Body of pancreas (tissue), 4 donors: ENCODE data around the gene FGD3. TPM values are rescaled to one million over a fixed set of nuclear protein-coding genes. Genes with fewer than 3 reads are reported as not detected.

Source experiments
- ATAC-seq: fragments of 150-250 bp; one replicate; pipeline ENCODE4 v1.9.1; 2016
- DNase-seq, 4 donors: peaks; one replicate each; pipeline ENCODE4 v3.0.0-alpha.2; 2019
- H3K27ac ChIP-seq, 4 donors: fragments of 200-600 bp; sonication (generic); 1 replicate in 3 of 4; 2 replicates in 1 of 4; pipeline versions ENCODE4 v1.5.1 to v1.6.1; 2016 to 2019; ENCODE audit warnings: mild to moderate bottlenecking in 1 of 4, mixed read lengths in 1 of 4, moderate library complexity in 1 of 4
- H3K27me3 ChIP-seq, 2 donors: fragments of 200-600 bp; sonication (generic); one replicate each; pipeline ENCODE4 v1.6.0; 2016; ENCODE audit warnings: mild to moderate bottlenecking in 1 of 2
- H3K36me3 ChIP-seq, 2 donors: fragments of 200-600 bp; sonication (generic); replicated peaks in 1 of 2; 2 replicates each; pipeline ENCODE4 v1.5.1; 2016; ENCODE audit warnings: low read depth in 2 of 2; ENCODE audit not compliant: insufficient read depth in 1 of 2
- H3K4me1 ChIP-seq: fragments of 200-600 bp; sonication (generic); one replicate; pipeline ENCODE4 v1.6.0; 2016
- H3K4me3 ChIP-seq, 2 donors: fragments of 200-600 bp; sonication (generic); 1 replicate in 1 of 2; 2 replicates in 1 of 2; pipeline ENCODE4 v1.5.1; 2016 to 2019
- H3K9me3 ChIP-seq, 3 donors: fragments of 200-600 bp; sonication (generic); 1 replicate in 2 of 3; 2 replicates in 1 of 3; pipeline ENCODE4 v1.5.1; 2016
- POLR2A ChIP-seq, 3 donors: fragments of 450-650 bp; IDR thresholded peaks; one replicate each; pipeline ENCODE4 v1.6.1; 2016; ENCODE audit warnings: antibody characterized with exemption in 3 of 3, mild to moderate bottlenecking in 2 of 3
- WGBS, 2 donors: methylation state at CpG; one replicate each; pipeline ENCODE4 v1.1.5; 2017; 5-methylcytosine and 5-hydroxymethylcytosine counted together
- intact Hi-C: fragments of 100-400 bp; cut with DNase I; formaldehyde crosslinking; loops from one replicate; pipeline ENCODE4 v1.15.1; 2023
- total RNA-seq, 2 donors: library from RNA; depleted of rRNA; stranded (reverse); fragments of >200 nt; gene quantifications; one replicate each; pipeline ENCODE4 v1.1.0, GENCODE V29; 2016
- TF ChIP-seq, protein P1 (sequence below), 7 experiments: fragments of 450-650 bp in 4 of 7; fragments of 200-600 bp in 3 of 7; sonication (generic) in 3 of 7; IDR thresholded peaks; one replicate each; pipeline ENCODE4 v1.5.1; 2016 to 2019; ENCODE audit warnings: antibody characterized with exemption in 7 of 7

Gene FGD3
- total RNA-seq, 2 donors from 2014 or later: 12.2 to 13.2 TPM

DNA sequence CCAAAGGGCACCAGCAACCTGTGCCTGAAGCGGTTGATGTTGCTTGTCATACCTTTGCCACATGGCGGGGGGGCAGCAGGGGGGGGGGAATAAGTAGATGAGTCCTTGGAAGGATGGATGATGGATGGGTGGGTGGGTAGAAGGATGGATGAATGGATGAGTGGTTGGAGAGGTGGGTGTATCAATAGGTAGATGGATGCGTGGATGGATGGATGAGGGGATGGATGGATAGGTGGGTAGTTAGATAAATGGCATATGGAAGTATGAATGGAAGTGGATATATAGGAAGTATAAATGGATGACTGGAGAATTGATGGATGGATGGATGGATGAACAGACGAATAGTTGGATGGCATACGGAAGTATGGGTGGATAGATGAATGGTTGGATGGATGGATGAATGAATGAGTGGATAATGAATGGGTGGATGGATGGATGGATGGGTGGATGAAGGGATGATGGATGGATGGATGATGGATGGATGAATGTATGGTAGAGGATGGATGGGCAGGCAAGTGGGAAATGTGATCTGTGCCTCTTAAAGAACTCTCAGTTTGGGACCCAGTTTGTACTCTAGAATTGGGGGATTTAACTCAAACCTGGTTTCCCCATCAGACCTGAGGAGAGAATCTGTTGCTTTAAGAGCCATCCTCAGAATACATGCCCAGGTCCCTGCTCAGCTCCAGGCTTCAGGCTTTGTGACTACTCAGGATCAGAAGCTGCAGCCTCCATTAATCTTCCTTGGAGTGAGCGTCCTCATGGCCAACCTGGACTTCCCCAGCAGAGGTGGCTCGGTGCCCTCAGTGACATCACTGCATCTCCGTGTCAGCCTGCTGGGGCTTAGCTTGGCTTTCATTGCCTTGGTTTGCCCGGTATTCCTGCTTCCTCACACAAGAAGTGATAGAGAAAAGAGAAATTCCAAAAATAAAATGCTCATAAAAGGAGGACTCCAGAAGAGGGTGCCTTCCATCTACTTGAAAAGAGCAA lies 83.6 kb downstream of the FGD3 start:
- 62 to 75% methylated on average over 9 of the region's 9 CpGs for WGBS, 2 donors
- Histone ChIP-seq H3K4me1 (no peaks in the 10 kb centered on the region), H3K36me3 (no peaks in the 10 kb centered on the region), H3K27ac (no peak overlapping the region), H3K27me3 (no peaks in the 10 kb centered on the region), H3K4me3 (no peak overlapping the region), H3K9me3 (no peaks in the 10 kb centered on the region)
- DNase-seq (no peak), ATAC-seq (no peak)
- intact Hi-C loops: no loop called here
- TF ChIP-seq POLR2A (IDR thresholded peaks at IDR 0.05): no peak
- TF ChIP-seq, protein P1, sequence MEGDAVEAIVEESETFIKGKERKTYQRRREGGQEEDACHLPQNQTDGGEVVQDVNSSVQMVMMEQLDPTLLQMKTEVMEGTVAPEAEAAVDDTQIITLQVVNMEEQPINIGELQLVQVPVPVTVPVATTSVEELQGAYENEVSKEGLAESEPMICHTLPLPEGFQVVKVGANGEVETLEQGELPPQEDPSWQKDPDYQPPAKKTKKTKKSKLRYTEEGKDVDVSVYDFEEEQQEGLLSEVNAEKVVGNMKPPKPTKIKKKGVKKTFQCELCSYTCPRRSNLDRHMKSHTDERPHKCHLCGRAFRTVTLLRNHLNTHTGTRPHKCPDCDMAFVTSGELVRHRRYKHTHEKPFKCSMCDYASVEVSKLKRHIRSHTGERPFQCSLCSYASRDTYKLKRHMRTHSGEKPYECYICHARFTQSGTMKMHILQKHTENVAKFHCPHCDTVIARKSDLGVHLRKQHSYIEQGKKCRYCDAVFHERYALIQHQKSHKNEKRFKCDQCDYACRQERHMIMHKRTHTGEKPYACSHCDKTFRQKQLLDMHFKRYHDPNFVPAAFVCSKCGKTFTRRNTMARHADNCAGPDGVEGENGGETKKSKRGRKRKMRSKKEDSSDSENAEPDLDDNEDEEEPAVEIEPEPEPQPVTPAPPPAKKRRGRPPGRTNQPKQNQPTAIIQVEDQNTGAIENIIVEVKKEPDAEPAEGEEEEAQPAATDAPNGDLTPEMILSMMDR (IDR thresholded peaks at IDR 0.05): no peak

DNA sequence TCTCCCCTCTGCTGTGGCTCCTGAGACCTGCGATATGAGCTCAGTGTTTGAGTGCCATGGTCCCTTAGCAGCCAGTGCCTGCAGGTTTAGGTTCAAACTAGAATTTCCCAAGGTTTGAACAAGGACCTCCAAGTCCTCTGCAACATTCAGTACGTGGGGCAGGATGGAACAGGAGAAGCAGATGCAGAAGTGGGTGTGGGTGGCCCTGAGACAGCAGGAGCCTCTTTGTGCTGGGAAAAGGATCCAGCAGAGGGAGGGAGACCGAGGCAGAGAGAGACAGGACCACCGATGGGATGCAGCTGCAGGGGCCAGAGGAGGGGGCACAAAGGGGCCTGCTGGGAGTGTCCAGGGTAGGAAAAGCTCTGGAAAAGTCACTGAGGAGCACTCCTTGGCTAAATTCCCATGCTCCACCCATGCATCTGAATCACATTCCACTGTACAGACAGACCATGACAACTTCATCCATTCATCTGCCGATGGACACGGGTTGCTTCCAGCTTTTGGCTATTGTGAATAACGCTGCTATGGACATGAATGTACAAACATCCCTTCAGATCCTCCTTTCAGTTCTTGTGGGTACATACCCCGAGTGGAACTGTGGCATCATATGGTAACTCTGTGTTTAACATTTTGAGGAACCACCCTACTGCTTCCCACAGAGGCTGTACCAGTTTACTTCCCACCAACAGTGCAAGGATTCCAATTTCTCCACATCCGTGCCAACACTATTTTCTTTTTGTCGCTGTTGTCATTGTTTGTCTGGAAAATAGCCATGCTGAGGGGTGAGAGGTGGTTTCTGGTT lies 84.5 kb downstream of the FGD3 start:
- TF ChIP-seq, protein P1 (IDR thresholded peaks at IDR 0.05): no peak
- no peak for TF ChIP-seq POLR2A (IDR thresholded peaks at IDR 0.05)
- ATAC-seq (no peak), DNase-seq (peak in 1 of 4 donors; percentile 22)
- Histone ChIP-seq H3K36me3 (no peaks in the 10 kb centered on the region), H3K4me3 (no peak overlapping the region), H3K9me3 (no peaks in the 10 kb centered on the region), H3K27me3 (no peaks in the 10 kb centered on the region), H3K27ac (no peak overlapping the region), H3K4me1 (no peaks in the 10 kb centered on the region)
- intact Hi-C loops: no loop called here
- 52 to 66% methylated on average over 10 of the region's 10 CpGs for WGBS, 2 donors

DNA sequence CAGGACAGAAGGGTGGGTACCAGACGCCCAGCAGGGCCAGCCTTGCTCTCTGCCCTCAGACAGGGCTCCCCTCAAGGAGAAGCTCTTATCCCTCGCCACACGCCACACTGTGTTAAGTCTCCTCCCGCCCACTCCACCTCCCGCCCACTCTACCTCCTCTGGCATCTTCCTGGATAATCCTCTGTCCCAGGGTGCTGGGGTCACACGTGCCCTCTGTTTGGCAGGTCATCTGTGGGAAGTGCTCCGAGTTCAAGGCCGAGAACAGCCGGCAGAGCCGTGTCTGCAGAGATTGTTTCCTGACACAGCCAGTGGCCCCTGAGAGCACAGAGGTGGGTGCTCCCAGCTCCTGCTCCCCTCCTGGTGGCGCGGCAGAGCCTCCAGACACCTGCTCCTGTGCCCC lies 85.2 kb downstream of the FGD3 start:
- 70 to 93% methylated on average over 5 to 12 of the region's 12 CpGs for WGBS, 2 donors
- intact Hi-C loops: no loop called here

DNA sequence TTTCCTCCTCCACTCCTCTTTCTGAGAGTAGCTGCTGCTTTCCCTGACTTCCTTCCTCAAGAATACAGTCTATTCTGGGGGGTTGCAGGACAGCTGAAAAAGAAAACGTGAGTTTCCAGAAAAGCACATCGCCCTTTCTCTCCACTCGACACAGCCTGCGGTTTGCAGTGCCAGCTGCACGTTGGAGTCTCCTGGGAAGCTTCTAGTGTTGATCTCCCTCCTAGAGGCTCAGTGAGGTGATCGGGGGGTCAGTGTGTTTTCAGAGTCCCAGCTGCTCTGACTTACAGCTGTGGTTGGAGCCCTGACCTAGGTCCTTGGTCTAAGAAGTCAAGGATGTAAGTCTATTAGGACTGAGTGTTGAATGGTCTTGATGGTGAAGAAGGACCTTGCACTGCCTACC lies 86.2 kb downstream of the FGD3 start:
- DNase-seq (no peak), ATAC-seq (no peak)
- Histone ChIP-seq H3K36me3 (no peaks in the 10 kb centered on the region), H3K9me3 (no peaks in the 10 kb centered on the region), H3K4me3 (no peak overlapping the region), H3K4me1 (no peaks in the 10 kb centered on the region), H3K27ac (no peak overlapping the region), H3K27me3 (no peaks in the 10 kb centered on the region)
- TF ChIP-seq, protein P1 (IDR thresholded peaks at IDR 0.05): no peak
- TF ChIP-seq POLR2A (IDR thresholded peaks at IDR 0.05): no peak
- 51 to 58% methylated on average over 6 of the region's 6 CpGs for WGBS, 2 donors
- intact Hi-C loops: no loop called here

More for the DNA sequence above, 85.2 kb downstream of the FGD3 start:
- Histone ChIP-seq H3K4me1 (no peaks in the 10 kb centered on the region), H3K36me3 (no peaks in the 10 kb centered on the region), H3K4me3 (no peak overlapping the region), H3K27me3 (no peaks in the 10 kb centered on the region), H3K9me3 (no peaks in the 10 kb centered on the region), H3K27ac (no peak overlapping the region)
- no peak for DNase-seq
- TF ChIP-seq POLR2A (IDR thresholded peaks at IDR 0.05): no peak
- TF ChIP-seq, protein P1 (IDR thresholded peaks at IDR 0.05): no peak
- ATAC-seq: no peak
